Mesendoderm (in vitro differentiated cells): Measurements from ENCODE around the gene SKI.

ENCODE experiments used
- DNase-seq: peaks from one replicate; pipeline ENCODE4 v3.0.0; 2013
- H2AK5ac ChIP-seq: 2 replicates; pipeline ENCODE4 v1.6.1; 2013; ENCODE audit warnings: low read length, inconsistent platforms
- H2BK120ac ChIP-seq: 2 replicates; pipeline ENCODE4 v1.6.1; 2013; ENCODE audit warnings: low read depth, mild to moderate bottlenecking, low read length, moderate library complexity, mixed read lengths
- H2BK15ac ChIP-seq: replicated peaks from 2 replicates; pipeline ENCODE4 v1.6.1; 2013; ENCODE audit warnings: low read depth, mild to moderate bottlenecking, moderate library complexity
- H2BK5ac ChIP-seq: 2 replicates; pipeline ENCODE4 v1.6.1; 2013; ENCODE audit warnings: low read length, inconsistent platforms
- H3K18ac ChIP-seq: 2 replicates; pipeline ENCODE4 v1.6.1; 2013; ENCODE audit warnings: mild to moderate bottlenecking, low read length, mixed read lengths
- H3K23ac ChIP-seq: one replicate; pipeline ENCODE4 v1.6.1; 2013; ENCODE audit warnings: low read length
- H3K27ac ChIP-seq: 2 replicates; pipeline ENCODE4 v1.5.1; 2013; ENCODE audit warnings: low read depth, mild to moderate bottlenecking, inconsistent platforms, low read length, moderate library complexity
- H3K27me3 ChIP-seq: 2 replicates; pipeline ENCODE4 v1.6.1; 2013; ENCODE audit warnings: low read length, control low read depth, mild to moderate bottlenecking, inconsistent platforms; ENCODE audit not compliant: insufficient read depth, poor library complexity
- H3K36me3 ChIP-seq: 2 replicates; pipeline ENCODE4 v1.6.1; 2013; ENCODE audit warnings: low read length, inconsistent platforms; ENCODE audit not compliant: control insufficient read depth, insufficient read depth
- H3K4ac ChIP-seq: one replicate; pipeline ENCODE4 v1.6.1; 2013; ENCODE audit warnings: low read depth, mild to moderate bottlenecking, low read length, moderate library complexity
- H3K4me1 ChIP-seq: 2 replicates; pipeline ENCODE4 v1.6.1; 2013; ENCODE audit warnings: low read depth, low read length, inconsistent platforms; ENCODE audit not compliant: control insufficient read depth
- H3K4me2 ChIP-seq: 2 replicates; pipeline ENCODE4 v1.6.1; 2013; ENCODE audit warnings: low read length
- H3K4me3 ChIP-seq: 2 replicates; pipeline ENCODE4 v1.5.1; 2013; ENCODE audit warnings: mild to moderate bottlenecking, low read length
- H3K56ac ChIP-seq: one replicate; pipeline ENCODE4 v1.6.1; 2013; ENCODE audit warnings: low read length
- H3K79me1 ChIP-seq: 2 replicates; pipeline ENCODE4 v1.6.1; 2013; ENCODE audit warnings: low read length, inconsistent platforms
- H3K79me2 ChIP-seq: 2 replicates; pipeline ENCODE4 v1.6.1; 2013; ENCODE audit warnings: mild to moderate bottlenecking, low read length; ENCODE audit not compliant: control insufficient read depth, insufficient read depth
- H3K9ac ChIP-seq: 2 replicates; pipeline ENCODE4 v1.6.1; 2013; ENCODE audit warnings: low read length, inconsistent platforms
- H4K5ac ChIP-seq: one replicate; pipeline ENCODE4 v1.6.1; 2013; ENCODE audit warnings: low read length
- H4K8ac ChIP-seq: one replicate; pipeline ENCODE4 v1.6.1; 2013; ENCODE audit warnings: low read depth, mild to moderate bottlenecking, control low read depth, low read length, moderate library complexity
- WGBS: extraction: QIAGEN DNeasy Blood & Tissue Kit; methylation state at CpG from one replicate; pipeline ENCODE4 v1.1.7; 2013; ENCODE audit warnings: low lambda C conversion rate, missing lambda C conversion rate; ENCODE audit not compliant: insufficient coverage; ENCODE audit errors: extremely low coverage; 5-methylcytosine and 5-hydroxymethylcytosine counted together

SKI gene

DNA sequence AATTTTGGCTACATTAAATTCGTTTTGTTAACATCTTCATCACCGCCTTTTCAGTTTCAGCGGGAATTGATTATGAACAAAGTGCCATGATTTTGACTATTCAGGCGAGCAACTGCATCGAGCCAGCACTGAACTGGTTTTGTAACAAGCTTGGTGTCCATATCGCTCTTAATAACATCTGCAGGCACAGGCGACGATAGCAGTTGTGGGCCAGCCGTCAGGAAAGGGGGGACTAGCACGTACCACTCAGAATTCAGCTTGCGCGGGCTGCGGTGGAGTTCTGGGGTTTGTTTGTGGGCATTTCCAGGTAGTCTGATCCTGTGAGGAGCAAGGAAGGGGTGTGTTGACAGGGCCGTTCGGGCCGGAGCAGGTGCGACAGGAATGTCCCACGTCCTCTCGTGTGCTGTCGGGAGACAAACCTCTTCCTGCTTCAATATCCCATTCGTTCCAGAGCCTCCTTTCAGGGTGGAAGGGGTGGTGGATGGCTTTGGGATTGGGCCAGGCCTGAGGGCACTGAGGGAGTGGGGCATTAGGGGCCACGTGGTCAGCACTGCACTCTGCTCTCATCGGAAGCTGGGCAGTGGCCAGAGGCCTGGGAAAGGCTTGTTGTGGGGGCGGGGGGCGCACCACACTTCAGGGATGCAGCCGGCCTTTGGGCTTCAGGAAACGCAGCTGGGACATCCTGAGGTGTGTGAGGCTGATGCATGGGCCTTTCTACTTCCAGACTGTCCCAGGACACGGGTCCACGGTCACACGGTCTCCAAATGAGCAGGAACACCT, 39.1 kb downstream of the SKI start:
- Histone ChIP-seq H4K8ac (no peak overlapping the region), H4K5ac (no peak overlapping the region), H3K79me2 (peaks cover 93% of the 10 kb centered on the region), H3K27me3 (no peaks in the 10 kb centered on the region), H3K79me1 (peaks cover 19% of the 10 kb centered on the region), H3K36me3 (no peaks in the 10 kb centered on the region), H2AK5ac (no peak overlapping the region), H2BK120ac (no peak overlapping the region), H2BK5ac (no peak overlapping the region), H3K27ac (no peak overlapping the region), H2BK15ac (no peak overlapping the region), H3K23ac (no peak overlapping the region), H3K56ac (no peak overlapping the region), H3K18ac (no peak overlapping the region), H3K4me2 (no peak overlapping the region), H3K4me1 (peaks cover 2% of the 10 kb centered on the region), H3K4me3 (no peak overlapping the region), H3K4ac (no peak overlapping the region), H3K9ac (no peak overlapping the region)
- WGBS = no CpG with 5 or more reads among the region's 30 CpGs
- DNase-seq = no peak

- Histone ChIP-seq H2BK15ac (no peak overlapping the region), H3K4me2 (no peak overlapping the region), H3K79me1 (peaks cover 20% of the 10 kb centered on the region), H3K56ac (no peak overlapping the region), H2BK5ac (no peak overlapping the region), H3K23ac (no peak overlapping the region), H3K9ac (no peak overlapping the region), H3K27me3 (no peaks in the 10 kb centered on the region), H3K4ac (no peak overlapping the region), H4K8ac (no peak overlapping the region), H3K18ac (no peak overlapping the region), H3K4me3 (no peak overlapping the region), H3K79me2 (peaks cover 93% of the 10 kb centered on the region), H3K27ac (no peak overlapping the region), H2AK5ac (no peak overlapping the region), H2BK120ac (no peak overlapping the region), H3K36me3 (no peaks in the 10 kb centered on the region), H4K5ac (no peak overlapping the region), H3K4me1 (peaks cover 3% of the 10 kb centered on the region)
- DNase-seq = no peak
- WGBS = no CpG with 5 or more reads among the region's 15 CpGs
Measured at GRCh38 chr1:2267862-2268261, 39.7 kb downstream of the SKI start.

DNA sequence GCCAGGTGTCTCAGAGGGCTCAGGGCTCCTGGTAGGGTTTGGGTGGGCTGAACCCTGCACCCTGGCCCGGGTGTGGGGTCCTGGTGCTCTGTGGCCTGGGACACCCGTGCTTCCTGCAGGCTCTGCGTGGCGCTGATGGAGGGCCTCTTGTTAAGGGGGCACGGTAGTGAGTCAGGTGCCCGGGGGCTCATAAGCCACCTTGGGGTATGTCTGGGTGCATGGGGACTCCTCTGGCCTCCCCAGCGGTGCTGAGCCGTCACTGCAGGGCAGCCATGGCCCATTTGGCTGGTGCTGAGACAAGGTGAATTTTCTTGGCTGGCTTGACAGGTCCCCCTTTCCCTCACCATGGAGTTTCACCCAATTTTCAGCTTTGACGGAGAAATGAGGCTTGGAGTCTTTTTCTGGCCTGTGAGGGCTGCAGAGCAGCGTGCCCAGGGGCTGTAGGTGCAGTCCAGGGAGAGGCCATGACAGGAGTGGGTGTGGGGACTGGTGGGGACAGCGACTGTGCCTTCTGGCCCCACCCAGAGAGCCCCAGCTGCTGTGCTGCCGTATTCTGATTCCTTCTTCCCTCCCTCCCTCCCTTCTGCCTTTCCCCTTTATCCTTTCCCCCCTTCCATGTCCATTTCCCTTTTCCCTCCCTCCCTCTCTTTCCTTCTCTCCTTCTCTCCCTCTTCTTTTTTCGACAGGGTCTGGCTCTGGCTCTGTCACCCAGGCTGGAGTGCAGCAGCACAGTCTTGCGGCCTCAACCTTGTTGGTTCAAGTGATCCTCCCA, 40.4 kb downstream of the SKI start:
- no peak overlapping the region for H4K8ac ChIP-seq
- H3K18ac ChIP-seq = no peak overlapping the region
- no peak overlapping the region for H2AK5ac ChIP-seq
- no peak overlapping the region for H2BK15ac ChIP-seq
- H3K27ac ChIP-seq = no peak overlapping the region
- H3K4me1 ChIP-seq = peaks cover 3% of the 10 kb centered on the region
- peaks cover 93% of the 10 kb centered on the region for H3K79me2 ChIP-seq
- H3K9ac ChIP-seq = no peak overlapping the region
- H3K36me3 ChIP-seq = no peaks in the 10 kb centered on the region
- no peak overlapping the region for H3K4ac ChIP-seq
- H3K23ac ChIP-seq = no peak overlapping the region
- H3K4me3 ChIP-seq = no peak overlapping the region
- no CpG with 5 or more reads among the region's 14 CpGs for WGBS
- H3K56ac ChIP-seq = no peak overlapping the region
- H3K27me3 ChIP-seq = no peaks in the 10 kb centered on the region
- peaks cover 22% of the 10 kb centered on the region for H3K79me1 ChIP-seq
- DNase-seq = no peak
- H4K5ac ChIP-seq = no peak overlapping the region
- H2BK120ac ChIP-seq = no peak overlapping the region
- no peak overlapping the region for H3K4me2 ChIP-seq
- no peak overlapping the region for H2BK5ac ChIP-seq

GRCh38 chr1:2269193-2269921, 41.2 kb downstream of the SKI start:
- peaks cover 3% of the 10 kb centered on the region for H3K4me1 ChIP-seq
- H2BK120ac ChIP-seq = no peak overlapping the region
- no peak overlapping the region for H3K27ac ChIP-seq
- WGBS = no CpG with 5 or more reads among the region's 28 CpGs
- H3K18ac ChIP-seq = no peak overlapping the region
- no peak overlapping the region for H2BK5ac ChIP-seq
- no peak overlapping the region for H3K4ac ChIP-seq
- no peaks in the 10 kb centered on the region for H3K36me3 ChIP-seq
- peaks cover 97% of the 10 kb centered on the region for H3K79me2 ChIP-seq
- no peak overlapping the region for H2BK15ac ChIP-seq
- H2AK5ac ChIP-seq = no peak overlapping the region
- no peak overlapping the region for H3K23ac ChIP-seq
- H3K9ac ChIP-seq = no peak overlapping the region
- H4K8ac ChIP-seq = no peak overlapping the region
- no peaks in the 10 kb centered on the region for H3K27me3 ChIP-seq
- DNase-seq = no peak
- H3K4me3 ChIP-seq = no peak overlapping the region
- H3K4me2 ChIP-seq = no peak overlapping the region
- peaks cover 26% of the 10 kb centered on the region for H3K79me1 ChIP-seq
- no peak overlapping the region for H4K5ac ChIP-seq
- no peak overlapping the region for H3K56ac ChIP-seq

DNA sequence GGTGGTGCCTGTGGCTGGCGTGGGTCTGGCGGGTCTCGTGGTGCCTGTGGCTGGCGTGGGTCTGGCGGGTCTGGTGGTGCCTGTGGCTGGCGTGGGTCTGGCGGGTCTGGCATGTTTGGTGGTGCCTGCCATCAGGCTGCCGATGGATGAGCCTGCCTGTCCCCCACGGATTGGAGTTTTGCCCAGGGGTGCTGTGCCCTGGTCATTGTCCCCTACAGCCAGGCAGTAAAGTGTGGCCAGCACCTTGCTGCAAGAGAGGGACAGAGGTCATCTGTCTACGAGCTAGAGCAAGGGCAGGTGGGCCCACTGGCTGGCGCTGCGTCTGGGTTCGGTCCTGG, 41.8 kb downstream of the SKI start:
- H2BK120ac ChIP-seq = no peak overlapping the region
- H3K4ac ChIP-seq = no peak overlapping the region
- H3K27me3 ChIP-seq = no peaks in the 10 kb centered on the region
- no peak overlapping the region for H3K18ac ChIP-seq
- no peak overlapping the region for H4K8ac ChIP-seq
- H3K9ac ChIP-seq = no peak overlapping the region
- H3K4me1 ChIP-seq = peaks cover 3% of the 10 kb centered on the region
- no peak overlapping the region for H2AK5ac ChIP-seq
- peaks cover 98% of the 10 kb centered on the region for H3K79me2 ChIP-seq
- H3K27ac ChIP-seq = no peak overlapping the region
- no peak overlapping the region for H2BK15ac ChIP-seq
- H3K4me2 ChIP-seq = no peak overlapping the region
- no peak overlapping the region for H3K4me3 ChIP-seq
- peaks cover 24% of the 10 kb centered on the region for H3K79me1 ChIP-seq
- no peak overlapping the region for H4K5ac ChIP-seq
- H3K36me3 ChIP-seq = no peaks in the 10 kb centered on the region
- no peak overlapping the region for H2BK5ac ChIP-seq
- DNase-seq = no peak
- H3K23ac ChIP-seq = peak overlapping the region; percentile 59
- WGBS = no CpG with 5 or more reads among the region's 13 CpGs
- no peak overlapping the region for H3K56ac ChIP-seq
